ENCODE data around the gene NUP42.
A peak's percentile ranks its signal among the peaks of the same experiment; 100 is the strongest.

Gene NUP42

GRCh38 chr7:23242935-23243334, 61.1 kb downstream of the NUP42 start:
- no peak overlapping the region for H3K4me3 ChIP-seq (ENCODE audit: low read depth in 1 of 2, low read length in 1 of 2)
- no peaks in the 10 kb centered on the region for H3K9me3 ChIP-seq
- peaks cover 11% of the 10 kb centered on the region for H3K27me3 ChIP-seq
- no peak overlapping the region for H3K27ac ChIP-seq
- H3K4me1 ChIP-seq (ENCODE audit: control insufficient read depth in 1 of 2, insufficient read depth in 1 of 2, low read depth in 1 of 2, low read length in 1 of 2): peaks cover 18 to 21% of the 10 kb centered on the region in 2 experiments
- no peaks in the 10 kb centered on the region for H3K36me3 ChIP-seq
- TF ChIP-seq, protein P1, sequence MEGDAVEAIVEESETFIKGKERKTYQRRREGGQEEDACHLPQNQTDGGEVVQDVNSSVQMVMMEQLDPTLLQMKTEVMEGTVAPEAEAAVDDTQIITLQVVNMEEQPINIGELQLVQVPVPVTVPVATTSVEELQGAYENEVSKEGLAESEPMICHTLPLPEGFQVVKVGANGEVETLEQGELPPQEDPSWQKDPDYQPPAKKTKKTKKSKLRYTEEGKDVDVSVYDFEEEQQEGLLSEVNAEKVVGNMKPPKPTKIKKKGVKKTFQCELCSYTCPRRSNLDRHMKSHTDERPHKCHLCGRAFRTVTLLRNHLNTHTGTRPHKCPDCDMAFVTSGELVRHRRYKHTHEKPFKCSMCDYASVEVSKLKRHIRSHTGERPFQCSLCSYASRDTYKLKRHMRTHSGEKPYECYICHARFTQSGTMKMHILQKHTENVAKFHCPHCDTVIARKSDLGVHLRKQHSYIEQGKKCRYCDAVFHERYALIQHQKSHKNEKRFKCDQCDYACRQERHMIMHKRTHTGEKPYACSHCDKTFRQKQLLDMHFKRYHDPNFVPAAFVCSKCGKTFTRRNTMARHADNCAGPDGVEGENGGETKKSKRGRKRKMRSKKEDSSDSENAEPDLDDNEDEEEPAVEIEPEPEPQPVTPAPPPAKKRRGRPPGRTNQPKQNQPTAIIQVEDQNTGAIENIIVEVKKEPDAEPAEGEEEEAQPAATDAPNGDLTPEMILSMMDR (IDR thresholded peaks at IDR 0.05): no peak

DNA sequence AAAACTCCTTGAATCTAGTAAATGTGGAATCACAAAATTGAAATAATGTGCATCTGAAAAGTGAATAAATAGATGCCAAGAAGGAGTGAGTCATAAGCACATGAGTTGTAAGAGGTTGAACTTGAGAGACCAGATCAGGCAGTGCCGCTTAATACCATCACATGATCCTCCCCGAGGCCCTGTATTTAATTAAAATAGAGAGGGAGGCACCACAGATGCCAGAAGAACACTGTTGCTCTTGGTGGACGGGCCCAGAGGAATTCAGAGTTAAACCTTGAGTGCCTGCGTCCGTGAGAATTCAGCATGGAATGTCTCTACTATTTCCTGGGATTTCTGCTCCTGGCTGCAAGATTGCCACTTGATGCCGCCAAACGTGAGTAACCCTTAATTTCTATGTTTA, 64.7 kb downstream of the NUP42 start, which contains the start of gene GPNMB:
GPNMB (plus strand) TSS at position 221 of the 400 bp plus-strand sequence; CDS start at position 304, 83 bp downstream.
- Histone ChIP-seq H3K27ac (peak within 1 kb of the TSS; percentile 55), H3K36me3 (no peaks in the 10 kb centered on the region), H3K4me1 (ENCODE audit: control insufficient read depth in 1 of 2, insufficient read depth in 1 of 2, low read depth in 1 of 2, low read length in 1 of 2) (peaks cover 25 to 27% of the 10 kb centered on the region in 2 experiments), H3K4me3 (ENCODE audit: low read depth in 1 of 2, low read length in 1 of 2) (peak within 1 kb of the TSS; percentile 73 to 75), H3K9me3 (no peaks in the 10 kb centered on the region), H3K27me3 (peaks cover 17% of the 10 kb centered on the region)
- TF ChIP-seq, protein P1 (IDR thresholded peaks at IDR 0.05): no peak

DNA sequence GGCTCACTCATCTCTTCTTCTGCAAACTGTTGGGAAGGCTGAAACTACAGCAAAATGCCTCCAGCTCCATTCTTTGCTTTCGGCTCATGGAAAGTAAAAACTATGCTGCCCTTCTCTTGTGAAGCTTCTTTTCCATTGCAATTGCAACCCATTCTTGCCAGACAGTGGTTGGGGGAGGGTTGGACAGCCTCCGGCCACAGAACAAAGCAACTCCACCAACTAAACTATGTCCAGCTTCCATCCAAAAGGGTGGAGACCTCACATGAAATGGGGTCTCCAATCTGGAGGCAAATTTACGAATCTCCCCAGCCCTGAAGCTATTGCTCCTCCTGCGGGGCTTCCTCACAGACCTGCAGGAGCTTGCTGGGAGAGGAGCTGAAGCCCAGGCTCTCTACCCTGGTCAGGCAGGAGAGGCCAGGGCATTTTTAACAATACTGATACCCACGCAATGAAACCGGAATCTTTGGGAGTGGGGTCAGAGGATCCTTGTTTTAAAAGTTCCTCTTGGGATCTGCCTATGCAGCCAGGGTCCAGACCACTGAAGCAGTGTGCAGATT, 65.3 kb downstream of the NUP42 start:
- H3K36me3 ChIP-seq: no peaks in the 10 kb centered on the region
- H3K9me3 ChIP-seq: no peaks in the 10 kb centered on the region
- peak overlapping the region; percentile 73 to 75 for H3K4me3 ChIP-seq (ENCODE audit: low read depth in 1 of 2, low read length in 1 of 2)
- TF ChIP-seq, protein P1 (IDR thresholded peaks at IDR 0.05): no peak
- no peak overlapping the region for H3K27ac ChIP-seq
- peaks cover 22 to 23% of the 10 kb centered on the region in 2 experiments for H3K4me1 ChIP-seq (ENCODE audit: control insufficient read depth in 1 of 2, insufficient read depth in 1 of 2, low read depth in 1 of 2, low read length in 1 of 2)
- peaks cover 22% of the 10 kb centered on the region for H3K27me3 ChIP-seq

GRCh38 chr7:23247603-23248335, 65.9 kb downstream of the NUP42 start:
- Histone ChIP-seq H3K27ac (peak overlapping the region; percentile 55), H3K27me3 (peaks cover 29% of the 10 kb centered on the region), H3K4me1 (ENCODE audit: control insufficient read depth in 1 of 2, insufficient read depth in 1 of 2, low read depth in 1 of 2, low read length in 1 of 2) (peaks cover 15 to 16% of the 10 kb centered on the region in 2 experiments), H3K4me3 (ENCODE audit: low read depth in 1 of 2, low read length in 1 of 2) (peak overlapping the region; percentile 73 to 75), H3K9me3 (no peaks in the 10 kb centered on the region), H3K36me3 (no peaks in the 10 kb centered on the region)
- TF ChIP-seq, protein P1 (IDR thresholded peaks at IDR 0.05): no peak

DNA sequence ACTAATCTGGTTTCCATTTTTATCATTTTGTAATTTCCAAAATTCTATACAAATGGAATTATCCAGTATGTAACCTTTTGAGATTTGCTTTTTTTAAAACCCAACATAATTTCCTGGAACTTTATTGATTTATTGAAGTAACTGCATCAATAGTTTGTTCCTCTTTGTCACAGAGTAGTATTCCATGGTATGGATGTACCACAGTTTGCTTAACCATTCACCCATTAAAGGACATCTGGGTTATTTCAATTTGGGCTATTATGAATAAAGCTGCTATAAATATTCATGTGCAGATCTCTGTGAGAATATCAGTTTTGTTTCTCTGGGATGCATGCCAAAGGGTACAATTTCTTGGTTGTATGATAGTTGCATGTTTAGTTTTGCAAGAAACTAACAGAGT, 67.6 kb downstream of the NUP42 start:
- H3K9me3 ChIP-seq: no peaks in the 10 kb centered on the region
- no peak overlapping the region for H3K27ac ChIP-seq
- TF ChIP-seq, protein P1 (IDR thresholded peaks at IDR 0.05): no peak
- H3K27me3 ChIP-seq: peaks cover 38% of the 10 kb centered on the region
- H3K4me1 ChIP-seq (ENCODE audit: control insufficient read depth in 1 of 2, insufficient read depth in 1 of 2, low read depth in 1 of 2, low read length in 1 of 2): peaks cover 14 to 16% of the 10 kb centered on the region in 2 experiments
- H3K36me3 ChIP-seq: no peaks in the 10 kb centered on the region
- H3K4me3 ChIP-seq (ENCODE audit: low read depth in 1 of 2, low read length in 1 of 2): no peak overlapping the region
